T-helper 17 cell (primary cell): ENCODE results near the gene DDX10. TPM values are rescaled to one million over a fixed set of nuclear protein-coding genes. Genes with fewer than 3 reads are reported as not detected.

ENCODE experiments used
- ATAC-seq: fragments of 150-1000 bp; cut with Tn5 transposase; 2 replicates; pipeline ENCODE4 v1.10.0; 2021; ENCODE audit warnings: mild to moderate bottlenecking, moderate library complexity
- DNase-seq, 3 donors: peaks; one replicate each; pipeline versions ENCODE4 v3.0.0 to v3.0.0-alpha.2; 2020 to 2021
- H3K9me3 ChIP-seq: one replicate; pipeline ENCODE4 v1.7.0; 2013; ENCODE audit warnings: low read length, mild to moderate bottlenecking; ENCODE audit not compliant: control insufficient read depth, poor library complexity, severe bottlenecking
- H3K27ac Mint-ChIP-seq: one replicate; pipeline ENCODE4 v1.8.0; 2022; ENCODE audit warnings: mild to moderate bottlenecking, moderate library complexity, mixed read lengths
- H3K27me3 Mint-ChIP-seq: one replicate; pipeline ENCODE4 v1.8.0; 2022; ENCODE audit warnings: mixed read lengths
- H3K36me3 Mint-ChIP-seq: one replicate; pipeline ENCODE4 v1.8.0; 2022; ENCODE audit warnings: low read depth, mixed read lengths
- H3K4me1 Mint-ChIP-seq: one replicate; pipeline ENCODE4 v1.8.0; 2022; ENCODE audit warnings: mild to moderate bottlenecking, mixed read lengths
- H3K4me3 Mint-ChIP-seq: one replicate; pipeline ENCODE4 v1.8.0; 2022; ENCODE audit warnings: mild to moderate bottlenecking, moderate library complexity, mixed read lengths
- total RNA-seq, 4 donors: library from RNA in 2 of 4; stranded (reverse) in 2 of 4; gene quantifications; one replicate each; pipeline ENCODE4 v1.2.3 and lab custom pipeline; 2022 to 2026

DDX10 gene
- total RNA-seq, 2 donors from 2014 or later = 24.8 to 26.6 TPM

DNA sequence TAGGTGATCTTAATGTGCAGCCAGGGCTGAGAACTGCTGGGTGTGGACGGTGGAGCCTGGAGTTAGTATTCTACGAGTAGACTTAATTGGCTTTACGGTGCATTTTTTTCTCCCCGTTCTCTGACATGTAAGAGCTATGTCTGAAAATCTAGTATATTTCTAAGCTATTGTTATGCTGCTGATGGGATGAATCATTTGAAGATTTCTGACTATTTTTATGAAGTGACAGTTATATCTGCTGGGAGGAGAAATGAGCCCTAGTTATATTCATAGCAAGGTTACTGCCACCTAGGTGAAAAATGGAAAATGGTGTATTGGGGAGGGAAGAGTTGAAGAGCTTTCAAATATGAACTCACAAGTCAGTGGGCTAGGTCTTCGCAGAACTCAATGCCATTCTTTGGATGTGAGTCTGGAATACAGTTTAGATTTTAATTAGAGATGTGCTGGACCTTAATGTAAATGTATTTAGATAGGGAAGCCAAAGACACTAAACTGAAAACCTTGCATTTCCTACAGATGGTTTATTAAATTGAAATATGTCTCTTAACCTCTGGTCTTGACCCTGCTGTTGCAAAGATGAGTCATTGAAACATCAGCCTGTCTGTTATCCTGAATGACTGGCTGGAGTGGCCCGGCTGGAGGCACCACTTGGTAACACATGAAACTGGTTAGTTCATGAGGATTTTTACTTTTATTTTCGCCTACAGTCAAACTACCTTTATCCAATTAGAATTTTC, 293.7 kb downstream of the DDX10 start:
- Mint-ChIP-seq H3K36me3 (no peaks in the 10 kb centered on the region), H3K4me3 (no peak overlapping the region), H3K27ac (no peak overlapping the region), H3K4me1 (peaks cover 2% of the 10 kb centered on the region), H3K27me3 (no peaks in the 10 kb centered on the region)
- no peak for DNase-seq
- no peak for ATAC-seq
- no peaks in the 10 kb centered on the region for H3K9me3 ChIP-seq

DNA sequence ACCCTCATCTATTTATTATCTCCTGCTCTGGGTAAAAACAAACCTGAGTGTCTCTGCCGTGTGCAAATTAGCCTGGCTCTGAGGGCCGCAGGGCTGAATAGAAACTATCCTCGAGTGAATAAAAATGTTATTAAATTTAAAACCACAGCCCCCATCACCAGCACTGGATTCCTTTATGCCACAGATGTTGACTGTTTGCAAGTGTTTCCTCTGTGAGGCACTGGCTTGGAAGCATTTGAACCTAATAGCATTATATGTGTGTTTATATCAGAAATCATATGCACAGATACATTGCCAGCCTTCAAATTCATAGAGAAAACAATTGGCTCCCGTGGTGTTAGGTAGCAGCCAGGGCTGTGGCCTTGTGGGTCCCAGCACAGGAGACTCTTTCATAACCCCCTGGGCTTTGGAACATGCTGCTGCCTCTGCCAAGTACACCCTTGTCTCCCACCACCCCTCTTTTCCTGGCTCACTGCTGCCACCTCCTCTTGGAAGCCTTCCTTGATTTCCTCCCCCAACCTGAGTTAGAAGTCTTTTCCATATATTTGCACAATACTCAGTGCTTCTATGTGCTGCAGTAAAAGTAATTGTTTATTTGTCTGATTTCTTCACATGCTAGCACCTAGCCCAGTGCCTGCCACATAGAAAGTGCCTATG, 294.4 kb downstream of the DDX10 start:
- no peaks in the 10 kb centered on the region for H3K9me3 ChIP-seq
- no peak overlapping the region for H3K4me3 Mint-ChIP-seq
- no peaks in the 10 kb centered on the region for H3K36me3 Mint-ChIP-seq
- ATAC-seq (no peak), DNase-seq (no peak)
- H3K4me1 Mint-ChIP-seq = peaks cover 2% of the 10 kb centered on the region
- no peak overlapping the region for H3K27ac Mint-ChIP-seq
- H3K27me3 Mint-ChIP-seq = no peaks in the 10 kb centered on the region

DNA sequence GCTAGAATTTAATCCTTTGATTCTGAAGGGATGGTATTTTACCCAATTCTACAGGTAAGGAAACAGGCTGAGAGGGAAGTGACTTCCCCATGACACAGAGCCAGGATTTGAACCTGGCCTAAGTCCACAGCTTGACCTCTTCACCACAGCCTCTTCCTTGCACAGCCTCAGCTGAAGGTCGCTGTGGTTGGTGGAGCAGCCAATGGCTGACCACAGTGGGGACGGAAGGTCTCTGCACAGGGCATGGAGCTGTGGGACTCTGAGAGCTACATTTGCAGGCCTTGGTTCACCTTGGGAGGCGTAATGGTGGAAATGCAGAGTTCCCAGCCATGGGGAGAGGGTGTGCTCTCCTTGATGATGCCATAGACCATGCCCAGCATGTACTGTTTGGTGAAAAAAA, 295.0 kb downstream of the DDX10 start:
- H3K4me3 Mint-ChIP-seq = no peak overlapping the region
- no peak overlapping the region for H3K27ac Mint-ChIP-seq
- H3K9me3 ChIP-seq = no peaks in the 10 kb centered on the region
- no peaks in the 10 kb centered on the region for H3K27me3 Mint-ChIP-seq
- no peaks in the 10 kb centered on the region for H3K36me3 Mint-ChIP-seq
- H3K4me1 Mint-ChIP-seq = peaks cover 2% of the 10 kb centered on the region
- ATAC-seq (no peak), DNase-seq (no peak)

DNA sequence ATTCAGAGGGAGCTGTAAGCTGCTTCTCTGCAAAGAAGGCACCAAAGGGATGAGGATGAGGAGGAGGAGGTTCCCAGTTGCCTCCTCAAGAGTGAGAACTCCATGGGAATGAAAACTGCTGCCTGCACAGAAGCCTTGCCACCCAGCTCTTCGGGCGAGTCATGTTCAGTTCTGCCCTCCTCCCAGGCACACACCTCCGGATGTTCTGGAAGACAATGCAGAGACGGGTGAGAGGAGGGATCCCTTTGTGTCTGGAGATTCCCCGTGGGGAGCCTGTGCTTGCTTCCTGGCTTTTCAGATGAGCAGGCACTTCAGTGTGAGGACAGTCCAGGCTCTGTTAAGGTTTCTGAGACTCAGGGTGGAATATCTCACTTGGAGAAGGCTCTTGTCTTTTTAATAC, 295.6 kb downstream of the DDX10 start:
- no peak overlapping the region for H3K4me3 Mint-ChIP-seq

DNA sequence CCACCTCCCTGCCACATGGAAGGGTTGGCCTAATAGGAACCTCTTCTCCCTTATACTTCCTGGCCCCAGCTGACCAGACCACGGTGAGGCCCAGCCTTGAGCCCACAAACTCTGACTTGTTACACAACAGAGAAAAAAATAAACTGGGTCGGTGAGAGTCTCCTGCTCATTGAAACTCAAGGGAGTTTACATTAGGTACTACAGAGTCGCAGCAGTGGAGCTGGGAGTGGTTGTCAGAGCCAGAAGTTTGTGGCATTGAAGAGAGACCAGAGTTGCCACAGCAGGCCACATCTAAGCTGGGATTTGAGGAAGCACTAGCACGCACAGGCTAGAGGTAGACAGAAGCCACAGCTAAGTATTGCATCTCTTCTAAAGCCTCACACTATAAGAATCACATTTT, 296.2 kb downstream of the DDX10 start:
- H3K4me3 Mint-ChIP-seq = no peak overlapping the region
- H3K4me1 Mint-ChIP-seq = peaks cover 2% of the 10 kb centered on the region
- H3K9me3 ChIP-seq = no peaks in the 10 kb centered on the region
- H3K27me3 Mint-ChIP-seq = peaks cover 5% of the 10 kb centered on the region
- no peaks in the 10 kb centered on the region for H3K36me3 Mint-ChIP-seq
- DNase-seq = no peak
- no peak overlapping the region for H3K27ac Mint-ChIP-seq
- ATAC-seq = no peak

More for the DNA sequence above, 295.6 kb downstream of the DDX10 start:
- ATAC-seq (no peak), DNase-seq (no peak)
- Mint-ChIP-seq H3K4me1 (peaks cover 2% of the 10 kb centered on the region), H3K27ac (no peak overlapping the region), H3K27me3 (peaks cover 1% of the 10 kb centered on the region), H3K36me3 (no peaks in the 10 kb centered on the region)
- no peaks in the 10 kb centered on the region for H3K9me3 ChIP-seq

DNA sequence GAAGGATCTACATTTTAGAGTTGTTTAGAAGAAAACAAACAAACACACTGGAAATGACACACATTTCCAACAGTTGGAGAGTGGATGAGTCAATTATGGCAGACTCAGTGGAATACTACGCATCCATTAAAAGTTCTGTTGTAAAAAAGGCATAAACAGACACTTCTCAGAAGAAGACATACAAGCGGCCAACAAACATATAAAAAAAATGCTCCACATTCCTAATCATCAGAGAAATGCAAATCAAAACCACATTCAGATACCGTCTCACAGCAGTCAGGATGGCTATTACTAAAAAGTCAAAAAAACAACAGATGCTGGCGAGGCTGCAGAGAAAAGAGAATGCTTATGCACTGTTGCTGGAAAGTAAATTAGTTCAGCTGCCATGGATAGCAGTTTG, 298.2 kb downstream of the DDX10 start:
- ATAC-seq = no peak
- H3K4me3 Mint-ChIP-seq = no peak overlapping the region
- no peaks in the 10 kb centered on the region for H3K9me3 ChIP-seq
- no peak overlapping the region for H3K27ac Mint-ChIP-seq
- peaks cover 5% of the 10 kb centered on the region for H3K27me3 Mint-ChIP-seq
- no peak for DNase-seq
- no peaks in the 10 kb centered on the region for H3K36me3 Mint-ChIP-seq
- peaks cover 2% of the 10 kb centered on the region for H3K4me1 Mint-ChIP-seq

DNA sequence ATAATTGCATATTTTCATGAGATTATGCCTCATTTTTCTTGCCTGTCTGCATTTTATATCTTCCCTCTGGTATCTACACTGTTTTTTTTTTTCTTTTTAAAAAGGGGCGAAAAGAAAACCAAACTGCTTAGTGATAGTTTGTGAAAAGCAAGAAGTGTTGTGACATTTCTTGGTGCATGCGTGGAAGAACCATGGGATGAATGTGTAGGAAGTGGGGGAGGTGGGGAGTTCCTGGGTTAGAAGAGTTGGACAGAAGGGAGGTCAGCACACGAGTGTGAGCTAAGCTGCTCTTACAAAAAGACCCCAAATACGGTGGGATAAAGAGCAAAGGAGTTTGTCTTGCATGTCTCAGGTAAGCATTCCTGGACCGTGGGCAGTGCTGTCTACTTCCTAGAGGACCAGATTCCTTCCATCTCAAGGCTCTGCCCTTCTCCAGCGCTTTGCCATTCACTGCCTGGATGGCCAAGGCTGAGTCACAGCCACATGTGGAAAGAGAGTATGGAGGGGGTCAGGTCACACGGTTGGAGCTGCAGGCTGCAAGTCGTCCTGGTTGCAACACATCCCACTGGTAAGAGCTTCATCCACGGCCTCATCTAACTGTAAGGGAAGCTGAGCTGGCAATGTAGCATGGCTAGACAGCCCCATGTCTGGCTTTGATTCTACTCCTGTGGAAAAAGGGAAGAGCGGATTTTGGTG, 300.6 kb downstream of the DDX10 start:
- H3K9me3 ChIP-seq = no peaks in the 10 kb centered on the region
- no peak for DNase-seq
- ATAC-seq = no peak
- H3K27ac Mint-ChIP-seq = no peak overlapping the region
- no peak overlapping the region for H3K4me3 Mint-ChIP-seq
- H3K4me1 Mint-ChIP-seq = peaks cover 2% of the 10 kb centered on the region
- H3K36me3 Mint-ChIP-seq = no peaks in the 10 kb centered on the region
- peaks cover 5% of the 10 kb centered on the region for H3K27me3 Mint-ChIP-seq

DNA sequence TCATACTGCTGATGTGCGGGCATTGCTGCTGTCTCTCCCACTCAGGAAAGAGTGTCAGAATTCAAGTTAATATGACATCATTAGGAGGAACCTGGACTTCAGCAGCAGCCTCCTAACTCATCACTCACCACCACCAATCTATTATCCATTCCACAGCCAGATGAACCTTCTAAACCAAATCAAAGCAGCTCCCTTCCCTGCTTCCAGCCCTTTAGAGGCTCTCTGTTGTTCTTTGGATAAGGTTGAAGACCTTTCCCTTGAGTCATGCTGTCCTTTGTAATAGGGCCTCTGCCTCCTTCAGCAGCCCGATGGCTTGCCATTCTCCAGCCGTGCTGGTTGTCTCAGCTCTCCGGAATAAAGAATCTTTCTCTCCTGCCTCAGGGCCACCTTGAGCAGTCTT, 301.3 kb downstream of the DDX10 start:
- H3K36me3 Mint-ChIP-seq = no peaks in the 10 kb centered on the region
- no peak overlapping the region for H3K4me3 Mint-ChIP-seq
- H3K27ac Mint-ChIP-seq = no peak overlapping the region
- DNase-seq (no peak), ATAC-seq (no peak)
- no peaks in the 10 kb centered on the region for H3K4me1 Mint-ChIP-seq
- no peaks in the 10 kb centered on the region for H3K9me3 ChIP-seq
- peaks cover 5% of the 10 kb centered on the region for H3K27me3 Mint-ChIP-seq

DNA sequence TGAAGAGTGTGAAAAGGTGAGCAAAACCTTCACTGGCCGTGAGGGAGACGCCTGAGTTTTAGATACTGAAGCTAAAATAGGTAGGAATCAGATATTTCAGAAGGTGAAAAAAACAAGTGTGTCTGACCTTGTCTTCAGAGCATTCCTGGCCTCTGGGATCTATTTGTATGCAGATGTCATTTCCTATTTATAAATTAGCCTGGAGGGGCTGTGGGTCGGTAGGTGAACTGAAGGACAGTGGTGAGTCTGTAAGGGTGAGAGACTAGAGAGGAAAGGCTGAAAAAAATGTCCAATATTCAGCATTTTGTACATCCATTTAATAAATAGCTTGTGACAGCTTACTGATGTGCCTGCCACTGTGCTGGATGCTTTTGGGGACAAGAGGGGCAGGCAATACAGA, 302.1 kb downstream of the DDX10 start:
- ATAC-seq (no peak), DNase-seq (no peak)
- H3K36me3 Mint-ChIP-seq = no peaks in the 10 kb centered on the region
- no peaks in the 10 kb centered on the region for H3K4me1 Mint-ChIP-seq
- no peak overlapping the region for H3K4me3 Mint-ChIP-seq
- no peak overlapping the region for H3K27ac Mint-ChIP-seq
- H3K9me3 ChIP-seq = no peaks in the 10 kb centered on the region
- H3K27me3 Mint-ChIP-seq = peaks cover 5% of the 10 kb centered on the region

DNA sequence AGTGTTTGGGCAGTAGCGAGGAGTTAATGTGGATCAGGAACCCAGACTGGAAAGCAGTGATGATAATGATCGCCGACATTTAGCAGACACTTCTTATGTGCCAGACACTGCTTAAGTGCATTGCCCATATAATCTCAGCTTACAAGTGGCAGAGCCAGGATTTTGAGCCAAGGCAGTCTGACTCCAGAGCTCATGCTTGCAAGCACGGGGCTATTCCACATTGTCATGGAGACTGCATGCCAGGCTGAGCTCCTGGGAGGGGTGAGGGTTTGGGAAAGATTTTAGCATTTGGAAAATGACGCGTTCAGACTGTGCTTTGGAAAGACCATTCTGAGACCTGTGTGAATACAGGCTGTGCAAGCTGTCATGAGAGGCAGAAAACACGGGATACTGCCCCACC, 302.7 kb downstream of the DDX10 start:
- no peak for DNase-seq

DNA sequence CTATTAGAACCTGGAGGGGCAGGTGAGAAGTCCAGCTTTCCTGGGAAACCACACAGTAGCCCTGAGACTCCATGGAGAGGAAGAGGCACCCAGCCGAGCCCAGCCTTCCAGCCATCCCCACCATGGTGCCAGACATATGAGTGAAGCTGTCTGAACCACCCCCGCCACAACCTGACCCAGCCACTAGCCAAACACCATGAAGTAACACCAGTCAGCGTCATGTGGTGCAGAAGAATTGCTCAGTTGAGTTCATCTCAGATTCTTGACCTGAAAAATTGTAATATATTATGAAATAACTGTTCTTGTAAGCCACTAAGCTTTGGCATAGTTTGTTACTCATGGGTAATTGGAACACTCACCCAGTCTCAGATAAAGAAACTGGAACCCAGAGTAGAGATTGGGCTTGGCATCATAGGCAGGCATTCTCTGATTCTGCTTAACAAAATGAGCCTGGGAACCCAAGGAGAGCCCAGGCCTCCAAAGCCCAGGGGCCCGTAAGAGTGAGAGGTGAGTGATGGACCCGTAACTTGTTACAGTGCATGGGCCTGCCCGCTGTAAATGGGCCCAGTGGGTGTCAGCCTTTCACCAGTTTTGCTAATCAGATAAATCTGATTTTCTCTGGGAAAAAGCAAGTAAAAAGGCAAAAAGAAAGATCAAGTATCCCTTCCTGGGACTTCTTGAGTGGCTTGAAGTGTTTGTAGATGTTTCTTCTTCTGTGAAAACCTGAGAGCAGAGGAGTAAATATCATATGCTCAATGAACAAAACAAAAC, 305.5 kb downstream of the DDX10 start:
- H3K27me3 Mint-ChIP-seq = peaks cover 5% of the 10 kb centered on the region
- ATAC-seq = no peak
- H3K4me1 Mint-ChIP-seq = no peaks in the 10 kb centered on the region
- no peak overlapping the region for H3K4me3 Mint-ChIP-seq
- H3K27ac Mint-ChIP-seq = no peak overlapping the region
- no peaks in the 10 kb centered on the region for H3K36me3 Mint-ChIP-seq
- no peak for DNase-seq
- H3K9me3 ChIP-seq = no peaks in the 10 kb centered on the region

More for the DNA sequence above, 302.7 kb downstream of the DDX10 start:
- no peak for ATAC-seq
- Mint-ChIP-seq H3K27ac (no peak overlapping the region), H3K27me3 (peaks cover 5% of the 10 kb centered on the region), H3K4me1 (no peaks in the 10 kb centered on the region), H3K4me3 (no peak overlapping the region), H3K36me3 (no peaks in the 10 kb centered on the region)
- no peaks in the 10 kb centered on the region for H3K9me3 ChIP-seq

DNA sequence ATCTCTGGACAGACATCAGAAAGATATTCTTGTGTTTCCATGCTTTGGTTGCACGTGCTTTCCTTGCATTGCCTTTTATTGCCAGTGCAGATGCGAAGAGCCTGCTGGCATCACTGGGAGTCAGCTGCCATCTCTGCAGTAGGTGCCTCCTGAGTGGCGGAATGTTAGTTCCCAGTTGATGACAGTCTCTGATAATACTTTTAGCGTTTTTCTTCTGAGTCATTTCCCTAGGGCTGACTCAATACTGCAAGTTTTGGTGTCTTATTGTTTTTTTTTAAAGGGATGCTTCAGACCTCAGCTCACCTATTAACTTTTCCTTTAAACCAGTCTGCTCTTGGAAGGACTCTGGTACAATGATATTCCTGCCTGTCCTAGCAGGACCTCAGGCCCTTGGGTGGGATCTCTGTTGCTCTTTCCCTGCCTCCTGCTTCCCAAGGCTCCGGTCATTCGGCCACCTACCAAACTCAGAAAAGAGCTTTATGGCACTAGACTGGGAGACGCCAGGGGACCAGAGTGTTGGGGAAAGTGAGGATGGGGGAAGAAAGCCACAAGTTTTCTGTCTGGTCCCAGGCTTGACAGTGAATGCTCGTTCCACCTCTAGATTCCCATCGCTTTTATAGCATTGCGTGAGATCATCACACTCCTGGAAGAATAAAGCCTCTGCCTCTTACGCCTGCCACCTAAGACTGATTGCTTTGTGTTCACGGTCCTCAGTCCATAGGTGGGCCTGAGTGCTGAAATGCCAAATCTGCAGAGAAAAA, 308.7 kb downstream of the DDX10 start:
- DNase-seq (no peak), ATAC-seq (no peak)
- H3K27me3 Mint-ChIP-seq = peaks cover 9% of the 10 kb centered on the region
- H3K9me3 ChIP-seq = no peaks in the 10 kb centered on the region
- H3K4me1 Mint-ChIP-seq = no peaks in the 10 kb centered on the region
- no peak overlapping the region for H3K27ac Mint-ChIP-seq
- H3K4me3 Mint-ChIP-seq = no peak overlapping the region
- H3K36me3 Mint-ChIP-seq = no peaks in the 10 kb centered on the region
